GM08714 (cell line): ENCODE results near the gene LAMA5.

Experiments used
- H3K4me3 ChIP-seq: fragments of 200-500 bp; sonication (Bioruptor generic); 2 replicates; pipeline ENCODE4 v1.5.1; 2014; ENCODE audit warnings: mild to moderate bottlenecking, low read length, inconsistent platforms
- ZNF274 ChIP-seq: IDR thresholded peaks from 2 replicates; pipeline ENCODE4 v1.6.1; 2012; ENCODE audit warnings: mild to moderate bottlenecking, low read depth, low read length

Gene LAMA5

DNA sequence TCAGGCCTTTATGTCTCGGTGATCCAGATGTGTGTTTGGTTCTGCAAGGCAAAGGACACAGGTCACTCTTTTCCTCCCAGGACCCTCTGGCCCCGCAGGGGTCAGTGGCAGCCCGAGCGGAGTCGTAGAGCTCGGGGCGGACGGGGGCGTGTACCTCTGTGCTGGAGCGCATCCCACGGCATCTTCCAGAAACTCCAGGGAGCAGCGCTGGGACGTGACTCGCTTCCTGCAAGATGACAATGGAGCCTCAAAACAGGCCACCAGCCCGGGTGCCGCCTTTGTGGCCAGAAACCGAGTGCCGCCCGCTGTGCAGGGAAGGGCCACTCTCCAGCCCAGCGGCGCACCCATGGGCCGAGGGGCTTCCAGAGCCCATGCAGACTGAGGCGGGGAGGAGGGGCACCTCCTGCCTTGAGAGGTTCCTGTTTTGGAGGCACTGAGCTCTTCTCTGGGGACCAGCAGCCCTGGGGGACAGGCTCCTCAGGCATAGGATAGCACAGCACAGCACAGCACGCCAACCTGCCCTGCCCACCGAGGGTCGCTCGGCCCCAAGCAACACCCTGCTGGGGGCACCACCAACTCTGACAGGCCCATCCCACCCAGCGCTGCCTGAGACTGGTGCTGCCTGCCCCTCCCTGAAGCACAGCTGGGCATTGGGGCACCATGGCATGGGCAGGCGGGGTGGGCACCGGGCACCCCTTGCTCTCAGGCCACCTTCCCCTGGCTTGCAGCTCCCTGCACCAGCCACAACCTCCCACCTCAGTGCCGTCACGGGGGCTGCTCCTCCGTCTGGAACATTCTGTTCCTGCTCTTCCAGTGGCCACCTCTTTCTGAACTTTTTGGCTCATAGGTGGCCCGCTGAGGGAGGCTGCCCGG lies 29.5 kb upstream of the LAMA5 start:
- no peak overlapping the region for H3K4me3 ChIP-seq
- no peak for TF ChIP-seq ZNF274

DNA sequence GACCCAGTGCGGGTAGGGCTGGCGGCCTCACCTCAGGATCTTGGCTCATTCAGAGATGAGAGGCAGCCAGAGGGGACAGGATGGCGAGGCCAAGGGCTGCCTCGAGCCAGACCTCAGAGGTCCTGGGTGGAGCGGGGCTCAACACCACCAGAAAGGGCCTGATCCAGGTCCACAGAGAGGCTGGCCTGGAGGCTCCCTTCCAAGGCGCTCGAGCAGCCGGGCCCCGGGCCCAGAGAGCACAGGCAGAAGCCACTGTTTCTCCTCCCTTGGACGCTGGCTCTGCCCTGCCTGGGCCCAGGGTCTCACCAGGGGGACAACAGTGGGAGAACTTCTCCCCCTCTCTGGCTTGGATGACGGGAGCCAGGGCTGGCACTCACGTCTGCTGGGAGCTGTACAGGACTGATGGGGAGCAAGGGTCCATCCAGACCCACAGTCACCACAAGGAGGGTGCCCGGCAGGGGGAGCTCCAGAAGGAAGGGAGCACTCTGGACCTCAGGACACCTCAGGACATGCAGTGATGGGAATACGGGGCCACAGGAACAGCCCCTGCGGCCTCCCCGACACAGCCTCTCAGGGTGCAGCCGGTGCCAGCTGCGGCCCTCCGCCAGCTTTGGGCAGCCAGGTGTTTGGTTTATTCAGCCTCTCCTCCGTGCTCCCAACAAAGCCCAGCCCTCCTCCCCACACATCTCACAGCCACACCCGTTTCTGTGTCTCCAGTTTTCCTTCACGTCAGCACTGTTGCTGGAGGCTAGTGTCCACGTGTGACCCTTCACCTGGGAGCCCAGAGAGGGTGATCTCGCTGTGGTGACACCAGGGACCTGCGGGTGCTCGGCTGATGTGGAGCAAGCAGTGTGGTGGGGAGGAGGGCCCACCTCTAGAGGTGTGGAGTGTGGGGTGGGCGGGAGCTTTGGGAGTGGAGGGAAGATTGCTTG lies 28.5 kb upstream of the LAMA5 start:
- H3K4me3 ChIP-seq, result no peak overlapping the region
- no peak for TF ChIP-seq ZNF274

DNA sequence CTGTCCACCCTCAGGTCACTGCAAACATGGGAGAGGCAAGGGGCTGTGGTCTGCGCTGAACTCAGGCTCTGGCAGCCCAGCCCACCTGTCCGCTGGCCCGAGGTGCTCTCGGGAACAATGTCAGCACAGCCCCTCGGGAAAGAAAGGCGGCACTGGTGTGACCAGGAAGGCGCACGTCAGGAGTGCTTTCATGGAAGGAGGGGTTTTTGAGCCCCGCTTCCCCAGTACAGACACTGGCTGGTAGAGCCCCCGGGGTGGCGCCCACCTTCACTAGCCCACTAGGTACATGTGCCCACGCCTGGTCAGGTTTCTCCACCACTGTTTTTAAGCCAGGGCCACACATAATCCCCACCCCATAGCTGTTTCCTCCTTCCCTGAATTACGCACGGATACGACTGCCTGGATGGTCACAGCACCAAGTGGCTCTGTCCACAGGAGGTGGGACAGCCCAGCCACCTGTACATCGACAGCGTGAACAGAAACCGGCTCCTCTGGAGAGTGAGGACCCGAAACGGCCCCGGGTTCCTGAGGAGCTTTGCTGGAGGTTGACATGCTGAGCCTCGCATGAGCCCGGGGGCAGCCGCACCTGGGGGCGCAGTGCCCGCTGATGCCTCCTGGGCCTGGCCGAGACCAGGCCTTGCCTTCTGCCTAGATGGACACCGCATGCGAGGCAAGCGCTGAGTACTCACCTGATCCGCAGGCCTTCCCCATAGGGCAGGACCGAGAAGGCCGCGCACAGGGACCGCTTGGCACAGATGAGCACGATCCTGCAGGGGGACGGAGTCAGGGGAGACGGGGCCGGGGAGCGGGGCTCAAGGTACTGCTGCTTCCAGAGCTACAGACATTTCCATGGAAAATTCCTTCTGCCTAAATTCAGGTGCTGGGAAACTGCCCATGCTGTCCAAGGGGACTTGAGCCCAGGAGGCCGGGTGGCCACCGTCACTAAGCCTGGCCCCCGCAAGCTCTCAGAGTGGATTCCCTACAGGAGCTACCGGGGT lies 27.4 kb upstream of the LAMA5 start:
- no peak for TF ChIP-seq ZNF274
- no peak overlapping the region for H3K4me3 ChIP-seq

DNA sequence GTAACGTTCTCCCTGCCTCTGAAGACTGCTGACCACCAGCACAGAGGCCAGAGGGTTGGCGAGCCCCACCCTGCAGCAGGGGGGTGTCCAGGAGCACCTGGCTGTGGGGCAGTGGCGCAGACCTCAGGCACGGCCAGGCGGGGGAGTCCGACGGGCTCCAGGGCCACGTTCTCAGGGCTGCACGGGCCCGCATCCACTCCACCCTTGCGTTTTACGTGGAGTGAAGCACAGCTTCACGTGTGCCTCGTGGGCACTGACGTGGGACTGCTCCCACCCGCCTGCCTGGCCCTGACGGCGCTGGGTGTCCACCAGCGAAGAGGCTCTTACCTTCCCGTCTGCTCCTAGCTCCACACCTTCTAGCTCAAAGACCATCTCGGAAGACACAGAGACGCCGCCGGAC lies 26.7 kb upstream of the LAMA5 start:
- no peak for TF ChIP-seq ZNF274
- no peak overlapping the region for H3K4me3 ChIP-seq

DNA sequence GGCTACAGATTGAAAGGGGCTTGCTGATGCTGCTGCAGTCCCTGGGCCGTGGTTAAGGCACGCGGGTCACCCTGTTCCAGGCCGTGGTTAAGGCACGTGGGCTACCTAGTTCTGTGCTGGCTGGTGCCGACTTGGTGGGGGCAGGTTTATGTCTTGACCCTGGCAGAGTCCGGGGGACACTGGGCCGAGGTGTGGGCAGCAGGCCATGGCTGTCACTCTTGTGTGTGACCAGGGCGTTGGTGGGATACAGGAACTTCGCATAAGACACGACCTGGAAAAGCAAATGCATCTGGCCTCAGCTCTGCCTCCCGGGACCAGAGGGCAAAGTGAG lies 26.2 kb upstream of the LAMA5 start:
- no peak for TF ChIP-seq ZNF274
- H3K4me3 ChIP-seq, result no peak overlapping the region

DNA sequence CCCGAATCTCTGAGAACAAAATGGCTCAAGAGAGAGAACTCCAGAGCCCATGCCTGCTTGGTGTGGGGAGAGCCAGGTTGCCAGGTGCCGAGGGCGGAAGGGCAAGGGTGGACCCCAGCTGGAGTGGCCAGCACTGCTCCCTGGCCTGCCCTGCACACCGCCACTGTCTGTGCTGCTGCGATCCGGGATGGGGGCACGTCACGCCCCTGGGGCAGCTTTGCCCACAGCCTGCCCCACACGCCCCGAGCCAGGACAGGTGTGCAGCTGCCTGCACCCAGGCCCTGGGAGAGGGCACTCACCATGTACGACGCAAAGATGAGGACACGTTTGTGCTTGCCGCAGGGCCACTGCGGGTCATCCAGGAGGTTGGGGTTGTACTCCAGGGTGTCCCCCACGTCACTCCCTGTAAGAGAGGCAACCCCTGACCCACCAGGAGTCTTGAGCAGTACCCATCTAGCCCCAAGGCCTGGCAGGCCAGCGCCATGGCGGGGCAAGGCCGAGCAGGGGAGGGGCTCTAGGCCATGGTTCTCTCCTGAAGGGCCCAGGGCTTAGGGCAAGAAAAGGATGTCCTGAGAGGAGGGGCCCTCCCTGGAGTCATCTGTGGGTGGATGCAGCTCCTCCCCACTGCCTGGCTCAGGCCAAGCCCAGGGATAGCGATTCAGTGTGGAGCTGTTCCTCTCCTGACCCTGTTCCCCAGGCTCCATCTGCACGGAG lies 25.7 kb upstream of the LAMA5 start:
- no peak overlapping the region for H3K4me3 ChIP-seq

DNA sequence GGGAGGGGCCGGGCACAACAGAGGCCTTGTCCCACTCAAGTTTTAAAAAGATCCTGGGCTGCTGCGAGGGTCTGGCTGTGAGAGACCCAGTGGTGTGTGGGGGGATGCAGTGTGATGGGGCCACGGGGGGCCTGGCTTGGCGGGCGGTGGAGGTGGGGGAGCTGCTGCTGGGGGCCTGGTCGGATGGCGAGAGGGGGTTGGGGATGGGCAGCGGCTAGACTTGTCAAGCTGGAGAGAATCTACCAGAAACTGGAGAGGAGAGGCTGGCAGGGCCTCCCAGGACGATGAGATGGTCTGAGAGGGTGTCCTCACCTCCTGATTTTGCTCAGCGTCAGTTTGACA lies 24.9 kb upstream of the LAMA5 start:
- H3K4me3 ChIP-seq, result no peak overlapping the region
- TF ChIP-seq ZNF274, result no peak

More for the DNA sequence above, 25.7 kb upstream of the LAMA5 start:
- TF ChIP-seq ZNF274, result no peak

DNA sequence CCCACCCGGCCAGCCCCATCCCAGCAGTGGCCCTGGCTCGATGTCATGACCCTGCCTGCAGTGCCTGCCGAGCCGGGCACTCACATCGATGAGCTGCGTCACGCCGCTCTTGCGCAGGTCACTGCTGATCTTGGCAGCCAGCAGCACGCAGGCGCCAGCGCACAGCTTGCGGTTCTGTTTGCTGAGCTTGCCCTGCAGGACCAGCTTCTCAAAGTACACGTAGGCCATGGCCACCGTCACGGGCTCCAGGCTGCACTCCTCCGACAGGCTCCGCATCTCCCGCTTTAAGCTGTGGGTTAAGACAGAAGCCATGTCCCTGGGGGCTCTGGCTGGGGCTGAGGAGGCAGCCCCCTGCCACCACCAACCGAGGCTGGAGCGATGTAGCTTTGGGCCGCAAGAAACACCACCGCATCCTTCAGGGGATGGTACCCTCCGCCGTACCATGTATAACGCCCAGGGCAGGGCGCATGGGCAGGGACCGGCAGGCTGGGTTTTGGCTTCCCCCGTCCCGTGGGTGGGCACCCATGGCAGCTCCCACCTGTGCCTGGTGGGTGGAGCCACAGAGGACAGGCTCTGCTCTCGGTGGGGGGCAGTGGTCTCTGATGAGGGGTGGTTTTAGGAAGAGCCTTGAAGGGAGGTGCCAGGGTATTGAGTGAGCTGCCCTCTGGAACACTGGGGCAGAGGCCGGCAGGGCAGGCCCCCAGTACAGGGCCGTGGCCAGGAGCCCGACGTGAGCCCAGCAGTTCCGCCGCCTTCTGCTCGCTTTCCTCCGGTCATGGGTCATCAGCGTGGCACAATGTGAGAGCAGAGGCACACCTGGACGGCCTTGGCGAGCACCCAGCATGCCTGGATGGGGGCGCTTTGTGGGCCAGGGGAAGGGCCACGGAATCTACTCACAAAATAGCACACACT lies 24.3 kb upstream of the LAMA5 start:
- TF ChIP-seq ZNF274, result no peak
- H3K4me3 ChIP-seq, result no peak overlapping the region

DNA sequence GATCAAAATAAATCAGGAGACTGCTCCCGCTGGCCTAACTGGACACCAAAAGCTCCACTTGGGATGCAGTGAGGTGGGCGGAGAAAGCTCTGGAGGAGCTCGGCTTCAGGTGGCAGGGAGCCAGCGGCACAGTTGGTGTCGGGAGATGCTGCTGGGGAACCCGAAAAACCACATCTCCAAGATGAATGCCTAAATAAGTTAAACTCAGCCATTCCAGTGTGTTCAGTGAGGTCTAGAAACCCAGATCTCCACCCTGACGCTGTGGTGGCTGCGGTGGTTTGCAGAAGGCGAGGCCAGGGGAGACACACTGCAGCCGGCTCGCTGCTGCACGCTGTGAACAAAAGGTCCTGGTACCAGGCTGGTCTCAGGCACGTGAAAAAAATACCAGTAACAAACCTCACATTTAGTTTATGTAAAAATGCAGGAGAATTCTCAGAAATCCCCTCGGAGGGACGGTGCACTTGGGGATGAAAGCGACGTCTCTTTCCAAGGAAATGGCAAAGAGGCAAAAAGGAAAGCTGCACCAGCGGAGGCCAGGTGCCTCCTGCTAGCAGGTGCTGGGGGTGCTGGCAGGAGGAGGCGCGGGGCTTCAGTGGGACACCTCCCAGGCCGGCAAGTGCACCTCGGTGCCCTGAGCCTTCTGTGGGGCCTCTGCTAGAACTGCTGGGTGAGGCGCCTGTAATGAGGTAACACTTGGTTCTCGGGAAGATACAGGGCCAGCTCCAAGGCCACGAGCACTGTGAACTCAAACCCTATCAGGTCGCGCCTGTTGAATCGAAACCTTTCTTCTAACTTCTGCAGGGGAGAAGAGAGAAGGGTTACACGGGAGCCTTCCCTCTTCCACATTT lies 23.4 kb upstream of the LAMA5 start:
- H3K4me3 ChIP-seq, result no peak overlapping the region
- no peak for TF ChIP-seq ZNF274

DNA sequence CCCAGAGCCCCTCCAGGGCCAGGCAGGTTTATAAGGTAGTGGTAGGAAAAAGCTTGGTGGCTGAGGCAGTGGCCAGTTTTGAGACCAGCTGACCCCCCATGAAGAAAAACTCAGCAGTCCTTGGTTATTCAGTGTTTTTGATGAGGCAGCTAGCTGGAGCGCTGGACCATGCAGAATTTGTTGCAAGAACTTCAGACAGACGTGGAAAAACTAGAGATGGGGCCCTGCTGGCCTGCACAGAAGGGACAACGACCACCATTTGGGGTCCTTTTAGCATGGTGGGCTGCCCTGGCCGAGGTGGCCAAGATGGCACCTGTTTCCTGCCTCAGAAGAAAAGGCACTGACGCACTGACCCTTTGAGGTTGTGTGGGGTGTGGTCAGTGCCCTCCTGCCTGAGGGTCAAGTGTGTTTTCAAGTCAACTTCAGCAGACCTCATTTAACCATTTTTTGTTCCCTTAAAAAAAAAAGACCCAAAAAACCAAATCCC lies 22.5 kb upstream of the LAMA5 start:
- H3K4me3 ChIP-seq, result no peak overlapping the region
- no peak for TF ChIP-seq ZNF274

DNA sequence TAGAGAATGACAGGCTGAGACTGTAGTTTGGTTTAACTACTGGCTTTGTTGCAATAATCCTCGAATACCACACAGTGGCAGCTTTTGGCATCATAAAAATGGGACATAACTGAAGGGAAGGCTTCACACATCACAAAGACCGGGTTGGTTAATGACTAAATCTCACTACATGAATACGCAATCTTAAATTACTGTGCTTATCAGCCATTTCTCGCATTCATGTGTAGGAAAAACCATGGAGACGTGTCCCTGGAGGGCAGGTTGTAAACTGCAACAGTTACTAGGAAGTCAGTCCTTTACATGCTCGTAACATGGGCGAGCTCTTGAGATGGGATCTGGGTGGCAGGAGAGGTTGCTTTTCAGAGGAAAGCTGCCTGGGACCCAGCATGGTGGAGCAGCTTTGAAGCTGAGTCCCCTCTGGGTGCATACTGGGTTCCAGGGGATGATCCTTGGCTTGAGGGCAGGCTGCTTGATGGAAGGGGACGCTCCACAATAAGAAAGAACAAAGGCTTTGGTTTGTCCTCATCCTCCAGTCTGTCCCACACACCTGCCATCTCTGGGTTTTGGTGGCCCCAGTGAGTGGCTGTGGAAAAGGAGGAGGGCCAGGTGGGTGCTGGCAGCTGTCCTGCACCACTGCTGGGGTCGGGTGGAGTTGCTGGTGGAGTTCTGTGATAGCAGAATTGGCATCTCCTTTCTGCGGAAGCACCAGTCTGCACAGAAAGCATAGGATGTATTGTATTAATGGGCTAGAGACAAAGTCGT lies 21.9 kb upstream of the LAMA5 start:
- no peak overlapping the region; the same call in 1 of the 2 replicates for H3K4me3 ChIP-seq
- no peak for TF ChIP-seq ZNF274
